HepG2 (cell line): ENCODE results near the gene SYNE1. TPM values are rescaled to one million over a fixed set of nuclear protein-coding genes. Genes with fewer than 3 reads are reported as not detected.

Experiments used
- BCL6 ChIP-seq: IDR thresholded peaks from 2 replicates; pipeline ENCODE4 v1.6.1; 2016; ENCODE audit warnings: missing genetic modification reagents, missing compliant biosample characterization
- BRF2 ChIP-seq: sonication (generic); formaldehyde crosslinking; IDR thresholded peaks from 2 replicates; pipeline ENCODE4 v1.8.1; 2022; ENCODE audit warnings: mild to moderate bottlenecking, missing genetic modification reagents
- CERS6 ChIP-seq: sonication (generic); formaldehyde crosslinking; IDR thresholded peaks from 2 replicates; pipeline ENCODE4 v1.5.0; 2020; ENCODE audit warnings: missing genetic modification reagents
- CSRNP2 ChIP-seq: sonication (generic); formaldehyde crosslinking; conservative IDR thresholded peaks from 2 replicates; pipeline ENCODE4 v1.8.0; 2022; ENCODE audit warnings: low read depth, missing genetic modification reagents
- FOXP1 ChIP-seq, 2 experiments: fragments of 450-650 bp in 1 of 2; IDR thresholded peaks; 2 replicates each; pipeline ENCODE4 v1.6.1; 2017 to 2018; ENCODE audit warnings: antibody characterized with exemption in 1 of 2
- HMG20B ChIP-seq: conservative IDR thresholded peaks from 2 replicates; pipeline ENCODE4 v1.6.1; 2016; ENCODE audit warnings: missing genetic modification reagents, missing compliant biosample characterization
- IRF1 ChIP-seq: sonication (generic); formaldehyde crosslinking; IDR thresholded peaks from 2 replicates; pipeline ENCODE4 v1.4.0; 2020; ENCODE audit warnings: low read depth, mild to moderate bottlenecking, missing genetic modification reagents
- KDM5B ChIP-seq: sonication (generic); formaldehyde crosslinking; IDR thresholded peaks from 2 replicates; pipeline ENCODE4 v1.4.0; 2020; ENCODE audit warnings: missing genetic modification reagents, mild to moderate bottlenecking, borderline replicate concordance
- PATZ1 ChIP-seq: sonication (generic); formaldehyde crosslinking; IDR thresholded peaks from 2 replicates; pipeline ENCODE4 v1.4.0; 2020; ENCODE audit warnings: missing genetic modification reagents
- RNF2 ChIP-seq: fragments of 450-650 bp; conservative IDR thresholded peaks from 2 replicates; pipeline ENCODE4 v1.6.1; 2016; ENCODE audit warnings: low read depth
- RXRA ChIP-seq: sonication (generic); formaldehyde crosslinking; IDR thresholded peaks from 2 replicates; pipeline ENCODE4 v1.5.1; 2020; ENCODE audit warnings: missing genetic modification reagents
- TBP ChIP-seq: sonication (generic); formaldehyde crosslinking; IDR thresholded peaks from 2 replicates; pipeline ENCODE4 v1.5.0; 2020; ENCODE audit warnings: missing genetic modification reagents
- YEATS2 ChIP-seq: sonication (generic); formaldehyde crosslinking; IDR thresholded peaks from 2 replicates; pipeline ENCODE4 v1.4.0; 2020; ENCODE audit warnings: missing genetic modification reagents, borderline replicate concordance
- ZBTB2 ChIP-seq: sonication (generic); formaldehyde crosslinking; IDR thresholded peaks from 2 replicates; pipeline ENCODE4 v1.8.0; 2022; ENCODE audit warnings: low read depth, missing genetic modification reagents
- ZFP36L1 ChIP-seq: sonication (generic); formaldehyde crosslinking; IDR thresholded peaks from 2 replicates; pipeline ENCODE4 v1.8.0; 2022; ENCODE audit warnings: mild to moderate bottlenecking, missing genetic modification reagents, moderate library complexity
- ZNF691 ChIP-seq: sonication (generic); formaldehyde crosslinking; IDR thresholded peaks from 2 replicates; pipeline ENCODE4 v1.4.0; 2020; ENCODE audit warnings: missing genetic modification reagents, low read depth, mild to moderate bottlenecking, borderline replicate concordance
- ZNF792 ChIP-seq: IDR thresholded peaks from 2 replicates; pipeline ENCODE4 v1.6.1; 2016
- polyA plus RNA-seq, 8 experiments: library from polyadenylated mRNA; depleted of rRNA in 3 of 8; stranded (reverse) in 7 of 8; unstranded in 1 of 8; fragments of >200 nt; fragmentation: Illumina TruSeq in 4 of 8; extraction: Trizol in 4 of 8; gene quantifications; 2 replicates each; pipeline versions ENCODE4 v1.2.1 to v1.2.3, GENCODE V29; 2011 to 2016; ENCODE audit warnings: low read depth in 4 of 8, missing spikeins in 1 of 8, mixed read lengths in 1 of 8; ENCODE audit not compliant: insufficient read depth in 1 of 8
- total RNA-seq, 5 experiments: library from RNA; depleted of rRNA; stranded (reverse); fragments of >200 nt; fragmentation: Illumina TruSeq; extraction: Trizol; gene quantifications; 2 replicates each; pipeline ENCODE4 v1.2.3, GENCODE V29; 2016; ENCODE audit warnings: low read depth in 1 of 5

SYNE1 gene
- total and polyA plus RNA-seq, 2 of the 13 experiments (the other 11 are each of a cell fraction or from before 2014, with no cell fraction given) = 5.5 to 15.9 TPM

GRCh38 chr6:152301765-152302568, 335.2 kb downstream of the SYNE1 start (continued):
- no peak; the same call in none of the 2 replicates for TF ChIP-seq ZNF691 (CRISPR knock-in tag)
- TF ChIP-seq IRF1 = 0 out of 2 replicates have a peak, but pooled peaks have one; percentile 37
- TF ChIP-seq HMG20B (CRISPR knock-in tag) = no peak
- peak; percentile 81; the same call in 1 of the 2 replicates for TF ChIP-seq BRF2 (CRISPR knock-in tag)
- no peak for TF ChIP-seq CERS6 (CRISPR knock-in tag)
- peak; percentile 31; the same call in 1 of the 2 replicates for TF ChIP-seq BCL6 (CRISPR knock-in tag)
- TF ChIP-seq TBP (CRISPR knock-in tag) = peak; percentile 75; the same call in 1 of the 2 replicates
- peak; percentile 82 for TF ChIP-seq RXRA (CRISPR knock-in tag)
- TF ChIP-seq RNF2 = no peak
- peak; percentile 82 for TF ChIP-seq PATZ1 (CRISPR knock-in tag)
- no peak for TF ChIP-seq FOXP1 (IDR thresholded peaks at IDR 0.05)
- no peak for TF ChIP-seq FOXP1 (CRISPR knock-in tag; IDR thresholded peaks at IDR 0.05)
- no peak for TF ChIP-seq CSRNP2 (CRISPR knock-in tag)
- peak; percentile 94; the same call in 1 of the 2 replicates for TF ChIP-seq KDM5B (CRISPR knock-in tag)
- TF ChIP-seq ZFP36L1 (CRISPR knock-in tag) = no peak; the same call in 1 of the 2 replicates
- no peak for TF ChIP-seq ZBTB2 (CRISPR knock-in tag)
- peak; percentile 84 for TF ChIP-seq ZNF792 (CRISPR knock-in tag)
- TF ChIP-seq YEATS2 = peak; percentile 66; the same call in 1 of the 2 replicates
